ENCODE data around the gene CHRDL1.
A peak's percentile ranks its signal among the peaks of the same experiment; 100 is the strongest.
"Not testable (repeated sequence)": the region's sequence is repeated elsewhere in the genome, so short reads cannot be mapped to it uniquely, and the experiment has no call there.

CHRDL1 gene, protein sequence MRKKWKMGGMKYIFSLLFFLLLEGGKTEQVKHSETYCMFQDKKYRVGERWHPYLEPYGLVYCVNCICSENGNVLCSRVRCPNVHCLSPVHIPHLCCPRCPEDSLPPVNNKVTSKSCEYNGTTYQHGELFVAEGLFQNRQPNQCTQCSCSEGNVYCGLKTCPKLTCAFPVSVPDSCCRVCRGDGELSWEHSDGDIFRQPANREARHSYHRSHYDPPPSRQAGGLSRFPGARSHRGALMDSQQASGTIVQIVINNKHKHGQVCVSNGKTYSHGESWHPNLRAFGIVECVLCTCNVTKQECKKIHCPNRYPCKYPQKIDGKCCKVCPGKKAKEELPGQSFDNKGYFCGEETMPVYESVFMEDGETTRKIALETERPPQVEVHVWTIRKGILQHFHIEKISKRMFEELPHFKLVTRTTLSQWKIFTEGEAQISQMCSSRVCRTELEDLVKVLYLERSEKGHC

DNA sequence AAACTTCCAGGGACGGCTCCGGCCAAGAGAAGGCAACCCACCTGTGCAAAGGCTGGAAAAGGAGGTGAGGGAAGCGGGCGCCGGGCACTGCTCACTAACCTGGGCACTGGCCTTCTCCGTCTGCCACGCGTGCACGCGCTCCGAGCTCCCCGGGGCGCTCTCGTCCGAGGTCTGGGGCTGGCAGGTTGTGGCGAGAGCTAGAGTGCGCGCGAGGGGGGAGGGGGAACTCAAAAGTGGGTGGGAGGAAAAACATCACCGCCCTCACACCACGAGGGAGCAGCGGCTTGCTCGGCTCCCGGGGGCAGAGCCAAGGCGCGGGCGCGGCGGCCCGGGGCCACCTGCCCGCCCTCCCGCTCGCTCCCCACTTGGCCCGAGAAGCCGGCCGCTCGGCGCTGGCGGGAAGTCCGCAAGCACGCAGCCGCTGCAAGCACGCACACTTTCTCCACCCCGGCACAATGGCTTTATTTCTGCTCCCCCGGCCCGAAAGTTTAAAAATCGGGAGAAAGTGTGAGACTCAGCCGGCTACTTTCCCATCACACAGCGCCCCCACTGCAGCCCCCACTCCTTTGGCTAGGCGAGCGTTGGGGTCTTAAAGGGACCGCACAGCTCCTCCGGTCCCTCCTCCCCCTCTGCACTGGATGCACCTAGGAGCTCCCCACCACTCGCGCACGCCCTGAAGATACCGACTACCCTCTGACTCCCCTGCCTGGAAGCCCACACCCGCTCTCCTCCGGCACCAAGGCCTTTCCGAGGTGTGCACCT is at the start of gene CHRDL1:
CHRDL1 (minus strand) TSS at position 173 of the 762 bp plus-strand sequence. CDS start 3,636 bp downstream, outside the sequence.
- no peak for DNase-seq (ENCODE audit: low read depth in 2 of 2)

DNA sequence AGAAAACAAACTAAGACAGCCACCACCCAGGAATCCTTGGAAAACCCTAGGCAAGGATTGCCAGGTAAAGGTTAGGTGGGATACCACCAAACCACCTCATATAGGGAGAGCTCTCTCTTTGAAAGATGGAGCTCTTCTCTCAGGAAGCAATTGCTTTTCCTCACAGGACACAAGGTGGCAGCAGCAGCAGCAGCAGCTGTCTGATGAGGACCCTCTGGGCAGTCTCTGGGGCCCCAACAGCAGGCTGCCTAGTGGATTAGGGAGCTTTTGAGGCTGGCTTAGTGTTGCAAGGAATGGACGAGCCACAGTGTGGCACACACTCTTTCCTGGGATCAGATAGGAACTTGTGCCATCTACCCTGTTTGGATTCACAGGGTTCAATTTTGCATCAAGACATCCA is 41.4 kb upstream of the CHRDL1 start:
- no peak for DNase-seq (ENCODE audit: low read depth in 2 of 2)

DNA sequence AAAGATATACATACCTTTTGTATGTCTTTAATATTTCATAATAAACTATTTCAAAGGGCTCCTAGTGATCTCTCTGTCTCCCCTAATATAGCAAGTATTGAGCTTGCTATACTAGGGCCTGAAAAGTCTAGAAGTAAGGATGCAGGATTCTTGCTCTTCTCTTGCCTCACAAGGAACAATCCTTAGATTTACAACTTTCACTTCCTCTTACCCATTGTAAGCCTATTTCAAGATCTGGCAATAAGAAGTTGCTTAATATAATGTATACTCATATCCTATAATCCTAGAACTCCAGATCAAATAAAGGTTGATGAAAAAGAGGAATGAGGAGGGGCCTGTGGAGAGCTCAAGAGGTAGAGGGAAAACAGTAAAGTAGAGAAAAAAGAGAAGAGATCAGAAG is 40.8 kb upstream of the CHRDL1 start:
- DNase-seq (ENCODE audit: low read depth in 2 of 2) = no peak

DNA sequence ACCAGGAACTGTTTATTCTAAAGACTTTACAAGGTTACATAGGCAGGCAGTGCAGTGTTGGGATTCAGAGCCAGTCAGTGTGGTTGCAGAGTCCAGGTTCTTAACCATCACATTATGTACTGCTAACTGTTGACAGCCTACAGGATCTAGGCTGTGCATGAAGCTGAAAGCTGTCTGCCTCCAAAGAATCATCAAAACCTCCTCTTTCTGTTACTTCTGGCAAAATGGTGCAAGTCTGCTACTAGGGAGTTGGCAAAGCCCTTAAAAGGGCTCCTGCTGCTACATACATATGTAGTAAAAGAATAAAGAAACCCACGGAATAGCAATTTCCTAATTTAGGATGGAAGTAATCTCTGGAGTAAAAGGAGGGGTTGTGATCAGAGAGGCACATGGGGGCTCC is 40.4 kb upstream of the CHRDL1 start:
- no peak for DNase-seq (ENCODE audit: low read depth in 2 of 2)

DNA sequence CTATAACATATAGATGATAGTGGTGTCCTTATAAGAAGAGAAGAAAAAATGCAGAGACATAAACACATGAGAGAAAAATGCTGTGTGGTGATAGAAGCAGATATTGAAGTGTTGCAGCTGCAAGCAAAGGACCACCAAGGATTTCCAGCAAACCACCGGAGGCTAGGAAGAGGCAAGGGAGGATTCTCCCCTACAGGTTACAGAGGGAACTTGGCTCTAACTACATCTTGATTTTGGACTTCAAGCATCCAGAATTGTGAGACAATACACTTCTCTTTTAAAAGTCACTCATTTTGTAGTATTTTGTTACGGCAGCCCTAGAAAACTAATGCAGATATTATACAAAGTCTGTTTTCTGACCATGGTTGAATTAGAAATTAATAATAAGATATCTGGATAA is 30.4 kb upstream of the CHRDL1 start:
- no peak for DNase-seq (ENCODE audit: low read depth in 2 of 2)

DNA sequence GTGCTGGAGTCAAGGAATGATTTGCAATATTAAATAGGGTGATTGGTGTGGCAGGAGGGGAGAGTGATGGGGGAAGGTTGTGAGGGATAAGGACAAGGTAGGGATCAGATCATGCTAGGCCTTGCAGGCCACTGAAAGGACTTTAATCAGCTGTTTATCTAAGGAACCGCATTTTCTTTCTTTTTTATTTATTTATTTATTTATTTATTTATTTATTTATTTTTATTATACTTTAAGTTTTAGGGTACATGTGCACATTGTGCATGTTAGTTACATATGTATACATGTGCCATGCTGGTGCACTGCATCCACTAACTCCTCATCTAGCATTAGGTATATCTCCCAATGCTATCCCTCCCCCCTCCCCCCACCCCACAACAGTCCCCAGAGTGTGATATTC is 20.9 kb upstream of the CHRDL1 start:
- DNase-seq (ENCODE audit: low read depth in 2 of 2) = not testable (repeated sequence)

DNA sequence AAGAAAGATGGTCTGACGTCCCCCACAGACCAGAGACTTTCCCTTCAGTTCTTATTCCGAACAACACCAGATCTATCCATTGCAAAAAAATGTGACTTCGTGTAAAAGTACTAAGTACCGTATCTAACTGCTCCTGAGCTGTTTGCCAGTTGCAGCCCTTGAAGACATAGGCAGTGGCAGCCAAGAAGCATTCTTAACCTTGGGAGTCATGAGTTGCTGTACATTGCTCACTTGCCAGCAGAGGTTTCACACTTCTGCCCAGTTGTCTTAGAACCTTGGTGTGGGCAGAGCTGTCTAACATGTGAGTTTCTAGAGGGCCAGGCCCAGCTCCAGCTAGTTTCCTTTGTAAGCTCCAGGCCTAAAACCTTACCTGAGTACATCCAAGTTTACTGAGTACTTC is 10.5 kb upstream of the CHRDL1 start:
- no peak for DNase-seq (ENCODE audit: low read depth in 2 of 2)

DNA sequence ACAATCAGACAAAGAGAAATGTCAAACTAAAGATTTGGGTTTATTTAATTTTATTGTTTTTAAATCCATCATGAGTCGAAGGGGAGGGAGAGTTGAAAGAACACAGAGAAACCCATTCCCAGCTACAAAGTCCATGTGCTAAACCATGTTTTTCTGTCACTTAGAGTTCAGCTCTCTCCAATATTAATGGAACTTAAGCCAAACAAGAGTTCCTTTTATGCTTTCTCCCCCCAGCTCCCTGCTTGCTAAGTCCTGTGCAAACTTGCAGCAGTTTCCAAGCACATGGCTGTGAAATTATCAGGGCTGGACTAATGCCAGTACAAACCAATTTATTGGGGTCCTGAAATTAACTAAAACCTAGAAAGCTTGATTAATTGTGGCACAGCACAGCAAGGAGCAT is 9.7 kb upstream of the CHRDL1 start:
- no peak for DNase-seq (ENCODE audit: low read depth in 2 of 2)

DNA sequence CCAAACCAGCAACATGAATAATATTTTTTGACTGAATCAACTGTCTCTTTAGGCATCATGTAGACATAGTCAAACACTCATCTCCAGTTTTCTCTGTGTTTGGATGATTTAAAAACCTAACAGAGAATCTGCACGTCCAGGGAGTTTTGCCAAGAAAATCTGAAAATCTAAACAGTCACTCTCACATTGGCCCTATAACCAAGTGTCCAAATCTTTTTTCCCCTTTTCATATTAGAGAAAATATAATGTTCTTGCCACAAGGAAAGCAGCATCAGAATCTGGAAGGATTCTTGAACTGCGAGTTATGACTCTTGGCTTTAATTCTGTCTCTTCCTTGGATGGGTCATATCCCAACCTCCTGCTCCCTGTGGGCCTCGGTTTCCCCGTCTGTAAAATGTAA is 8.8 kb upstream of the CHRDL1 start:
- DNase-seq (ENCODE audit: low read depth in 2 of 2) = no peak

DNA sequence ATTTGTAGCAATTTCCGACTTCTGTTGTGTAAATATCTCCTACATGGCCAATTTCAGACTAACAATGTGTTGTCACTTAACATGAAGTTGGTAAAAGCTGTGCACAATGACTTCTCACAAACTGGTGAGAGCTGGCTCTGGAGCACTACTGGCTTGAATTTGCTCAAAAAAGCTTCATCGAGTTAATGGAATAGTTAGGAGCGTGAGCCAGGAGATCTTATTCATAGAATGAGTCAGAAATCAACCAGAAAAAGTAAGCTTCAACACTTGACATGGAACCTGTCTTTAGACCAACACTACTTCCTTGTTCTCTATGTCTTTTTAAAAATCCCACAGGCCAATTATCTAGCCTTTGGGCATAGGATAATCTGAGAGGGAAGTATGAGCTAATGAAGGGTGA is 7.9 kb upstream of the CHRDL1 start:
- DNase-seq (ENCODE audit: low read depth in 2 of 2) = no peak

DNA sequence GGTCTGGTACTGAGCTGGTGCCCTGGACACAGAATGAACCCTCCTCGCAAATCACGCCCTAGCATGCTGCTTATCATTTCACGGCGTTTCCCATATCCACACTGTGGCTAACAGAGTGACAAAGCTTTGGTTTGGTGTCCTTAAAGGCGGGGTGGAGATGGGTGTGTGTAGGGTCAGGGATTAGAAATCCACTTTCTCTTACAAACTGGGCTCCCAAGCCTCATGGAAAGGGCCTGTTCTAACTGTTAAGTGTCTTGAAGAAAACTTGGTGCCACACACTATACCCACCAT is 735 bp upstream of the CHRDL1 start:
- DNase-seq (ENCODE audit: low read depth in 2 of 2) = no peak

DNA sequence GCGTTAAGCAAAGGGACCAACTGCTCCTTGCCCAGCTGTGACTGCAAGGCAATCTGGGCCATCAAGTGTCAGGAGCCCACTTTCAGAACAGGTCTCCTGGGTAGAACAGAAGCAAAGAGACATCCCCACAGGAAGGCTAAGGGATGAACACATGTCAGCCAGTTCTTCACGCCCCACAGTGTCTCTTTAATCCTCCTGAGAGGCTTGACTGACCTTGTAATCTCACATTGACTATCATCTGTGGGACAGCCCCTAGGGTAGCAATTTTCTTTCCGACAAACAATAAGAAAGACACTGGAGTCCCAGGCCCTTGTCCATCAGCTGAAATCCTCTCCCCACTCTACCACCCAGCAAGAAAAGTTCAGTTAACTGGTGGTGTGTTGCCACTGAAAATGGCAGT is 1.0 kb downstream of the CHRDL1 start:
- DNase-seq (ENCODE audit: low read depth in 2 of 2) = no peak

DNA sequence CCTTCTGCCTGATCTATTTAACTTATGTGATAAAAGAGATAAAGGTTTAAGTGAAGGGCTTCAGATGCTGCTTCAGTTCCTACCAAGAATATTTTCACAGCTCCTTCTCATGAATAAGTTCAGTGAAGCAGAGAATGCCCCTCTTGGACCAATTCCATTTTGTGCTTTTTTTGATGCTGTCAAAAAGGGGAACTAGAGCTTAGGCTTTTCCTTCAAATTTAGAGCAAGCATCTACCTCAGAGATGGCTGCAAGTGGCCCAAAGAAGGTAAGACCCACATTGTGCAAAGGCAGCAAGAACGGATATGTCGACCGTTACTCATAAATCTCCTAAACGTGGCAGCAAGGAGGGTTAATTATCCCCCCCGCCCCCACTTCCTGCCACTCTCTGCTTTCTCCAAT is 4.5 kb downstream of the CHRDL1 start:
- DNase-seq (ENCODE audit: low read depth in 2 of 2) = no peak

DNA sequence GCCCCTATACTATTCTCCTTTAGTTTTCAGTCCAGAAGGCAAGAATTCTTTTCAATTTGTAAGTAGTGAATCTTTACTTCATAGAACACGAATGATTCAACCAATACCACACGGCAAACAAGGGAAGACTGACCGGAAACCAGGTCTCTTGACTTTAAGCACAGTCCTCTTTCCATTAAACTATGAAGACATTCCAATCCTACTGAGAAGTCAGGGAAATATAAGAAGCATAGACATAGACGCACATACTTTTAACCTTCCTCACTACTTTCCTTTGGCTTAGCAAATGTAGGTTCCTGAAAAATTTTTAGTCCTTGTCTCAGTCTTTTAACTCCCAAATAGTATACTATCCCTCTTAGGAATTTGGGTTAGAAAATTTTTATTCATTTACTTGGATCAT is 9.1 kb downstream of the CHRDL1 start:
- DNase-seq (ENCODE audit: low read depth in 2 of 2) = peak; percentile 5 to 15

DNA sequence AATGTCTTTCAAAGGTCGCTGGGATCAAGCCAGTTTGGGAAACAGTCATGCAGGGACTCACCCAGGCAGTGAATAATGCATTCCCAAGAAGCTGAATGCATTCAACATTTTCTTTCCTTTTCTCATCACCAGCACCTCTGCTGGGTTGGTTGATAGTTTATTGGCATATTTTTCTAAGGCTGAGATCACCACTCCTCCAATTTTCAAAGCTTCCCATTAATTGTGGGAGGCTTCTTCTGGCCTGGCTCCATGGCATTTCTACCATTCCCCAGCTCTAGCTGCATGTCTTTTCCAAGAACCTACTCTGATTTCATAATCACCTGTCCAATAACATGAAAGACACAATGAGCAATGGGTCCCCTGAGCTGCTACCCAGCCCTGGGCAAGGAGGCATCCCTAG is 35.8 kb downstream of the CHRDL1 start:
- DNase-seq (ENCODE audit: low read depth in 2 of 2) = peak; percentile 6 to 8

DNA sequence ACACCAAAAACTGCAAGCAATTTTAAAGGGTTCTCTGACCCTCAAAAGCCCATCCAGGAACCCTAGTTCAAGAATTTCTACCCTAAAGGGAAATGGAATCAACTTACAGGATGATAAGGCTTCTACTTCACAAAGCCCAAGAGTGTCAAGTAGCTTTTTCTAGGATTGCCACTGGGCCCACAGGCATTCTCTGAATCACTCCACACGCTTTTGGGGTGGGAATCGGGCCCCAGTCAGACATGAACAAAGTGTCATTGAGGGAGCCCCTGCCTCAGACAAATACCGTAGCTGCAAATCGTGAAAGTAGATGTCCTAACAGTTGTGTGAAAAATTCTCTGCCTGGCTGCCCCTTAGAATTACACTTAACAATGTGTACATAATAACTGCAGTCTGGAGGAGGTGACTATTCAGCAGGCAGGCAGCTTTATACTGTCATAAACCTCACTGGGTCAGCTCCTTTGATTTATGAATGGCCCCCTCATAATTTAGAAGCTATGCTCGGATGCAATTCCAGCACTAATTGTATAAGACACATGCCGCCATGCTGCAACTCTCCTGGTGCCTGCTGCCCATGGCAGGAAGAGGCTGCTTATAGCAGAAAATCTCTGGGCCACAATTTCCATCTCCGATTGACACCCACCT is 36.7 kb downstream of the CHRDL1 start:
- no peak for DNase-seq (ENCODE audit: low read depth in 2 of 2)

DNA sequence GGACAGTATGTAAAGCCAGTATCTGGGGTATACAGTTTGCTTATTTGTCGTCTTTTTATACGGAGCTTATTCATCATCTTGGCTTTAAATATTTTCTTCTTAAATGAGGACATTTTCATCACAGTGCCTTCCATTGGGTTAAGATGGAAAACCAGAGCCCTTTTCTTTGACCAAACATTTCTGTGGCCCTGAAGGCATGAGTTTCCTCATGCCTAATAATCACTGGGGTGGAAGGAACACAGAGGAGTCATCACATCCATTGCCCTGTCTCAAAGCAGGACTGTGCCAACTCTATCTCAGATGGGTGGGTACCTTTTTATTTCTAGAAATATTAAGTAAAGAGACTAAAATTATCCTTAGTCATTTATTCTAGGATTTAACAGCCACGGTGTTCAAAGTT is 40.0 kb downstream of the CHRDL1 start:
- no peak for DNase-seq (ENCODE audit: low read depth in 2 of 2)

DNA sequence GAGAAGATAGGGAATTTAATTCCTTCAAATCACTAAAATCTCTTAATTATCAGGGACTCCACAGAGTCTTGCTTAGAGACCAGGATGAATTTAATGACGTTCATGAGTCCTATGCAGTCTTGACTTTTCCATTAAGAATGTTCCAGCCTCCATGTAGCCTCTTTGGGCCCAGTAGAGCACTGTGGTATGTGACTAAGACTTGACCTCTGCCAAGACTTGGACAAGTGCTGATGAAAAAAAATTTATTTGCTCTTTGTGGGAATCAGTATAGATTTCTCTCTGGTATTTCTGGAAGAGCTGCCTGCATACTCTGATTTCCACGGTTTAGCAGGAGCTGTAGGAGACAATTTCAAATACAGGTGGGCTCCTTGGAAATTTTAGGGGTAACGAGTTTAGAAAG is 40.6 kb downstream of the CHRDL1 start:
- DNase-seq (ENCODE audit: low read depth in 2 of 2) = no peak

DNA sequence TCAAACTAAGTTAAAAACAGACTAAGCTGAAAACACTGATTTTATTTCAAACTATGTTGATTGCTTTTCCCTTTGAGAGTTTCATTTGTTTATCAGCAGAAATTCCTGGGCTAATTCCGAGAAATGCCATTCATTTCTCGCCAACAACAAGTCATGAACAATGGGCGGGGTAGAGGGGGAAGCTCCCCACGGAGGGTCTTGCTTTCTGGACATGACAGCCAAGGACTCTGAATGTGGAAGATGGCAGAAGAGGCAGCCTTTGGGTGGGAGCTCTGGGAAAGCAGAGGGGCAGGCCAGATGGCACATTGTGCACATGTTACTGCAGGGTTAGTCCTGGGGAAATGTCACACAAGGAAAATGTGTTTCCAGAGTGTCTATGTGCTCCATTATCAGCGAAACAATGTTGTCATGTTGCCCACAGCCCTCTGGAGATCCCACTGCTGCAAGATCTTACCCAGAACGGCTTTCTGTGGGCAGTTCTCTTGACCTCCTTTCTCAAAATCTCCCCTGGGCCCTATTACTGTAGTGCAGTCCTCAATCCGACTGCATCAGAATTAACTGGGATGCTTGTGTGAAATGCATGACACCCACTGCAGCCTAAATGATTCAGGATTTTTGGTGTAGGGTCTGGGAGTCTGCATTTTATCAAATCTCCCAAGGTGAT is 45.0 kb downstream of the CHRDL1 start:
- no peak for DNase-seq (ENCODE audit: low read depth in 2 of 2)

DNA sequence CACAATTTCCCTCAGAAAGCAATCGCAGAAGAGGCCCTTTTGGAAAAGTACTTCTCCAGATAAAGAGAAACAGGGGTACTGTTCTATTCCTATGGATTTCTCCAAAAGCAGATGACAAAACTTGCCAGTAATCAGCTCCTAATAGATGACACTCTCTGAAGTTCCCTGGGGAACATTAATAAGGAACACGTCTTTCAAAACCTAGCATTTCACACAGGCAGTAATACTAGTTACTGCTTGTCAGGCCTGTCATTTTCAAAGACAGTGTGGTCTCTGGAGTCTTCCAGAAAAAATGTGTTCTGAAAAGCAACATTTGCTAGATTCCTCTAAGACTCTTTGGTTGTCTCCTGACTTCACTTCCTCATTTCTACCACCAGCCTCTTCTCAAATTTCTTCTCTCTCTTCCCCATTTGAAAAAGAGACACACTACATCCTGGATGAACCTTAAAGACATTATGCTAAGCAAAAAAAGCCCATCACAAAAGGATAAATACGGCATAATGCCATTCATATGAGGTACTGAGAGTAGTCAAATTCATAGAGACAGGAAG is 47.3 kb downstream of the CHRDL1 start:
- DNase-seq (ENCODE audit: low read depth in 2 of 2) = no peak

DNA sequence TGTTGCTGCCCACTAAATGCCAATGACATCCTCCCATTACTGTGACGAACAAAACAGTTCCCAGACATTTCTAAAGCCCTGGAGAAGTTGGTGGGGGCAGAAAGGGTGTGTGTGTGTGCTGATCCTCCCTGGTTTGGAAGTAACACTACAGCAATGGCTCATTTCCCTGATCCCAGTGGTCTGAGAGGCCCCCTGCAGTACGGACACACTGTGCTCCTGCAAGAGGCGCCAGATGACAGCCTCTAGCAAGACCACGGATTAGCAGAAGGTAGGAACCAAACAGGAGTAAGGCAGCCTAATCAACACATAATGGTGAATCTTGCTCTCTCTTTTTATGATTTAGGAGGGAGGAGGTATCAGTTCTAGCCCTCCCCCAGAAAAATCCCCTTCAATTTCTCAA is 49.6 kb downstream of the CHRDL1 start:
- DNase-seq (ENCODE audit: low read depth in 2 of 2) = no peak

DNA sequence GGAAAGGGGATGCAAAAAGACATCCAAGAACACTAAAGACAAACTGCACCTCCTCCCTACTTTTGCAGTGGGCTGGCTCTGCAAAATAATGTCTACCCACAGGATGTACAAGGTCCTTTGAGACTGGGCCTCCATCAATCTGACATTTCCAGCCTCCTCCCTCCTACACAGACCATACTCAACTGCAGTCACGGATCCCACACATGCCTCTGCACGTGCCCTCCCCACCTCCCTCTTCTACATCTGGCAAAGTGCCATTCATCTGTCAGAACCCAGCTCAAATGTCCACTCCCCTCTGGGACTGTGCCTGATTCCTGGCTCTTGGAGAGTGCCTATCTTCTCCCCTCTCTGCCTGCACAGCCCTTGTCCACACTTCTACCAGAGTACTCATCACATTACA is 50.3 kb downstream of the CHRDL1 start:
- no peak for DNase-seq (ENCODE audit: low read depth in 2 of 2)
